ENCODE measurements around the gene TCHP. TPM values are rescaled to one million over a fixed set of nuclear protein-coding genes. Genes with fewer than 3 reads are reported as not detected.

The TCHP gene
- total RNA-seq, 1 donor from 2014 or later: 20.8 TPM

DNA sequence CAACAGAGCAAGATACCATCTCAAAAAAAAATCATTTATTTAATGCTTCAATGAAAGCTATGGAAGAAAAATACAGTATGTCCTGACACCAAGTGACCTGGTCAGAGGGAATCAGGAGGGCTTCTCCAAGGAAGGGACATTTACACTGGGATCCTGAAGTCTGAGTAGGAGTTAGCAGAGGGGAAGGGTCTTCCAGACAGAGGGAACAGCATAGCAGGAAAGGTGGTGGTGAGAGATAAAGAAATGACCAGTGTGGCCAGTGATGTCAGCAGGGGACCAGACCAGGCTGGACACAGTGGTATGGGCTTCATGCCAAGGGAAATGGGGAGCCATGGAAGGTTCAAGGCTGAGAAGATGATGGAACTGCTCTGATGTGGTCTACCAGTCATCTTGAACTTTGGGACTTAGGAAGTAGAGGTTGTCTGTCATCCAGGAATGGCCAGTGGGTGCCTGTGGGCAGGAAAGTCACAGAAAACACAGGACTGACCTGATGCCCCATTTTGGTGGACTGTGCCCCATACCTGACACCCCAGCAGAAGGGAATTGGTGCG, 7.8 kb upstream of the TCHP start:
- H3K27ac Mint-ChIP-seq (ENCODE audit: unreplicated experiment): no peak overlapping the region
- H3K4me1 Mint-ChIP-seq (ENCODE audit: unreplicated experiment): peaks cover 19% of the 10 kb centered on the region
- no peaks in the 10 kb centered on the region for H3K9me3 Mint-ChIP-seq (ENCODE audit: unreplicated experiment)
- TF ChIP-seq, protein P1, sequence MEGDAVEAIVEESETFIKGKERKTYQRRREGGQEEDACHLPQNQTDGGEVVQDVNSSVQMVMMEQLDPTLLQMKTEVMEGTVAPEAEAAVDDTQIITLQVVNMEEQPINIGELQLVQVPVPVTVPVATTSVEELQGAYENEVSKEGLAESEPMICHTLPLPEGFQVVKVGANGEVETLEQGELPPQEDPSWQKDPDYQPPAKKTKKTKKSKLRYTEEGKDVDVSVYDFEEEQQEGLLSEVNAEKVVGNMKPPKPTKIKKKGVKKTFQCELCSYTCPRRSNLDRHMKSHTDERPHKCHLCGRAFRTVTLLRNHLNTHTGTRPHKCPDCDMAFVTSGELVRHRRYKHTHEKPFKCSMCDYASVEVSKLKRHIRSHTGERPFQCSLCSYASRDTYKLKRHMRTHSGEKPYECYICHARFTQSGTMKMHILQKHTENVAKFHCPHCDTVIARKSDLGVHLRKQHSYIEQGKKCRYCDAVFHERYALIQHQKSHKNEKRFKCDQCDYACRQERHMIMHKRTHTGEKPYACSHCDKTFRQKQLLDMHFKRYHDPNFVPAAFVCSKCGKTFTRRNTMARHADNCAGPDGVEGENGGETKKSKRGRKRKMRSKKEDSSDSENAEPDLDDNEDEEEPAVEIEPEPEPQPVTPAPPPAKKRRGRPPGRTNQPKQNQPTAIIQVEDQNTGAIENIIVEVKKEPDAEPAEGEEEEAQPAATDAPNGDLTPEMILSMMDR (IDR thresholded peaks at IDR 0.05; ENCODE audit: unreplicated experiment): no peak
- peaks cover 3% of the 10 kb centered on the region for H3K27me3 Mint-ChIP-seq (ENCODE audit: unreplicated experiment)
- no peak for DNase-seq (ENCODE audit: low spot score)
- no peaks in the 10 kb centered on the region for H3K36me3 Mint-ChIP-seq (ENCODE audit: low read depth, unreplicated experiment)
- no peak overlapping the region for H3K4me3 Mint-ChIP-seq (ENCODE audit: unreplicated experiment)

DNA sequence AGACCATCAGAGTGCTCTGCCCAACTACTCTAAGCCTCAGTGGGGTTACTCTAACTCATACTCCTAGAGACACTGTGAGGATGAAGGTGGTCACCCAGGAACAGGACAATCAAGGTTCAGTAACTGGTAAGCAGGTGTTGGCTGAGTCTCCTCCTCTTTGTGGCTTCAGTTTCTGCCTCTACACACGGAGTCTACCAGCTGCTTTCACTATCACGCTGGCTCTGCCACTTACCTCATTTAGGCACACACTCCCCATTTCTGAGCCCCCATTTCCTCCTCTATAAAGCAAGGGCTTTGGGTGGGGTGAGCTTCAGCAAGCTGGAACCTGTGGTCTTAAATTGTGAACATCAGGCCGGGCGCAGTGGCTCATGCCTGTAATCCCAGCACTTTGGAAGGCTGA, 7.3 kb upstream of the TCHP start:
- no peak overlapping the region for H3K4me3 Mint-ChIP-seq (ENCODE audit: unreplicated experiment)
- H3K4me1 Mint-ChIP-seq (ENCODE audit: unreplicated experiment): peaks cover 14% of the 10 kb centered on the region
- H3K27ac Mint-ChIP-seq (ENCODE audit: unreplicated experiment): no peak overlapping the region
- H3K9me3 Mint-ChIP-seq (ENCODE audit: unreplicated experiment): no peaks in the 10 kb centered on the region
- TF ChIP-seq, protein P1 (IDR thresholded peaks at IDR 0.05; ENCODE audit: unreplicated experiment): no peak
- no peaks in the 10 kb centered on the region for H3K36me3 Mint-ChIP-seq (ENCODE audit: low read depth, unreplicated experiment)
- no peak for DNase-seq (ENCODE audit: low spot score)
- peaks cover 3% of the 10 kb centered on the region for H3K27me3 Mint-ChIP-seq (ENCODE audit: unreplicated experiment)

DNA sequence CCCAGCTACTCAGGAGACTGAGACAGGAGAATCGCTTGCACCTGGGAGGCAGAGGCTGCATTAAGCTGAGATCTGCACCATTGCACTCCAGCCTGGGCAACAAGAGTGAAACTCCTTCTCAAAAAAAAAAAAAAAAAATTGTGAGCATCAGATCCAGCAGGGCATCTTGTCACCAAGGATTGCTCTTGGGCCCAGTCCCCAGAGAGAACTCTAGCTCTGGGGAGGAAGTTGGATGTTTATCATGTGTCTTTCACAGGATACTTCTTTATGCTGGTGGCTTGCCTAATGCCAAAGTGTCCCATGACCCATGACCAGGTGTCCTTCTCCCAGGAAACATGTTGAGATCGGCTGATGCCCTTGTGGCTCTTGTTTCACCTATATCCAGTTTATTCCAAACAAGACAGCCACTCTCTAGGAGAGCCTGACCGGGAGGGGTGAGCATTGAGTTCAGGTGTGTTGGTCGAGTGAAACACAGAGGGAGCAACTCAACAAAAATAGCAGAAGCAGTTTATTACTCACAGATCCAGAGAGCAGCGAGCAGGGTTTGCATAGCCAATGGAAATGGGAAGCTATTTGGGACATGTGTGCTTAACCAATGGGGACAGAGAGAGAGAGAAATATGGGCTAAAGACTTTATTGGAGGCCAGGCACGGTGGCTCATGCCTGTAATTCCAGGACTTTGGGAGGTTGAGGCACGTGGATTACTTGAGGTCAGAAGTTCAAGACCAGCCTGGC, 6.6 kb upstream of the TCHP start:
- DNase-seq (ENCODE audit: low spot score): no peak
- Mint-ChIP-seq H3K27me3 (ENCODE audit: unreplicated experiment) (peaks cover 6% of the 10 kb centered on the region), H3K4me3 (ENCODE audit: unreplicated experiment) (no peak overlapping the region), H3K27ac (ENCODE audit: unreplicated experiment) (no peak overlapping the region), H3K4me1 (ENCODE audit: unreplicated experiment) (peaks cover 7% of the 10 kb centered on the region), H3K36me3 (ENCODE audit: low read depth, unreplicated experiment) (no peaks in the 10 kb centered on the region), H3K9me3 (ENCODE audit: unreplicated experiment) (no peaks in the 10 kb centered on the region)
- TF ChIP-seq, protein P1 (IDR thresholded peaks at IDR 0.05; ENCODE audit: unreplicated experiment): no peak

DNA sequence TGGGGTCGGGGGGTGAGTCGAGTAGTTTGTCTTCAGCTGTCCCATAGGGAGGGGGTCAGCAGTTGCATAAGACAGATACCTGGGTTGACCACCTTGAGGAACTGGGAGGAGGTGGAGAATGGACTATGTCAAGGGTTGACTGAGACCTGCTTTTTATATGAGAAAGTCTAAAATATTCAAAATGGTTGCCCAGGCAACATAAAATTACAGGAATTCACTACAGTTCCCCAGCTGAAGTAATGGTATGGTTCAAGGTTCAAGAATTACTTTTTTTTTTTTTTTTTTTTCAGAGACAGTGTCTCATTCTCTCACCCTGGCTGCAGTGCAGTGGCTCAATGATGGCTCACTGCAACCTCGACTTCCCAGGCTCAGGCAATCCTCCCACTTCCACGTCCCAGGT, 5.1 kb upstream of the TCHP start:
- TF ChIP-seq, protein P1 (IDR thresholded peaks at IDR 0.05; ENCODE audit: unreplicated experiment): no peak
- peaks cover 6% of the 10 kb centered on the region for H3K27me3 Mint-ChIP-seq (ENCODE audit: unreplicated experiment)
- no peak overlapping the region for H3K4me3 Mint-ChIP-seq (ENCODE audit: unreplicated experiment)

DNA sequence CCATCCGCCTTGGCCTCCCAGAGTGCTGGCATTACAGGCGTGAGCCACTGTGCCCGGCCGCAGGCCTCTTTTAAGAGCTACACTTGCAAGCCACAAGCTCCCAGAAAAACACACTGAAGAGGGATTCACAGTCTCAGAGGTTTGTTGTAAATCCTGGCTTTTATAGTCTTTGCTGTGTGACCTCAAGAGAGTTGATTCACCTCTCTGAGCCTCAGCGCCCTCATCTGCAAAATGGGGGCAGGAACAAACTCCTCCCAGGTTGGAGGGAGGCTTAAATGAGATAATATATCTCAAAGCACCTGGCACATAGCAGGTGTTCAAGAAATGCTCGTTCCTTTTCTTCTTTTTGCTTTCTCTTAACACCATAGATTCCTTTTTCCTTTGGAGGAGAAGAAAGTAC, 3.9 kb upstream of the TCHP start:
- TF ChIP-seq, protein P1 (IDR thresholded peaks at IDR 0.05; ENCODE audit: unreplicated experiment): no peak
- Mint-ChIP-seq H3K4me1 (ENCODE audit: unreplicated experiment) (peaks cover 11% of the 10 kb centered on the region), H3K27me3 (ENCODE audit: unreplicated experiment) (peaks cover 7% of the 10 kb centered on the region), H3K4me3 (ENCODE audit: unreplicated experiment) (no peak overlapping the region), H3K9me3 (ENCODE audit: unreplicated experiment) (no peaks in the 10 kb centered on the region), H3K36me3 (ENCODE audit: low read depth, unreplicated experiment) (no peaks in the 10 kb centered on the region), H3K27ac (ENCODE audit: unreplicated experiment) (no peak overlapping the region)
- no peak for DNase-seq (ENCODE audit: low spot score)

More for the DNA sequence above, 5.1 kb upstream of the TCHP start:
- Mint-ChIP-seq H3K36me3 (ENCODE audit: low read depth, unreplicated experiment) (no peaks in the 10 kb centered on the region), H3K27ac (ENCODE audit: unreplicated experiment) (no peak overlapping the region), H3K9me3 (ENCODE audit: unreplicated experiment) (no peaks in the 10 kb centered on the region), H3K4me1 (ENCODE audit: unreplicated experiment) (peaks cover 5% of the 10 kb centered on the region)
- DNase-seq (ENCODE audit: low spot score): no peak
